ENCODE measurements around the gene ANXA4. TPM values are rescaled to one million over a fixed set of nuclear protein-coding genes. Genes with fewer than 3 reads are reported as not detected.
A peak's percentile ranks its signal among the peaks of the same experiment; 100 is the strongest.

Gene ANXA4
- total and polyA plus RNA-seq, 2 of the 13 experiments (the other 11 are each of a cell fraction or from before 2014, with no cell fraction given), result 155 to 168 TPM

DNA sequence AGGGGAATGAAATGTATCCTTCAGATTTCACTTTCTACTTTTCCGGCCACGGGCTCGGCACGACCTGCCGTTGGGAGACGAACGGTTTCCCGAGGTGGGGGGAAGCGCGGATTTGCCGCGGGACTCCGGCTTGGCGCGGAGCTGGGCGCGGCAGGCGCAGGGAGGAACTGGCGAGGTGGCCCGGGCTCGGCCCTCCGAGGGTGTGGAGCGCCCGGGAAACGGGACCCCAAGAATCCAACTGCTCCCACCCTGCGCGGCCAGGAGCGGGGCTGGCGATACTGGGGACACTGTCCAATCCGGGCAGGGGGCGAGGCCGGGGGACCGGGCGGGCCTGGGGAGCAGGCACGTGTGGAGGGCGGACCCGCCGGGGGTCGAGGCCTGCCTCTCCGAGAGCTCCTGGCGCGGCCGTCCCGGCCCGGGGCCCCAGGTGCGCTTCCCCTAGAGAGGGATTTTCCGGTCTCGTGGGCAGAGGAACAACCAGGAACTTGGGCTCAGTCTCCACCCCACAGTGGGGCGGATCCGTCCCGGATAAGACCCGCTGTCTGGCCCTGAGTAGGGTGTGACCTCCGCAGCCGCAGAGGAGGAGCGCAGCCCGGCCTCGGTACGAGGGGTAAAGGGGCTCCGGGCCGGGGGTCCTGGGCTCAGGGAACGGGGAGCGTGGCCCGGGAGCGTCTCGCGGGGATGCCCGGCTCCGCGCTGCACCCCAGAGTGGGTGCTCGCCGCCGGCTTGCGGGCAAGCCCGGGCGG lies at the start of gene ANXA4 (continued):
- peak; percentile 79 for TF ChIP-seq TFE3 (CRISPR knock-in tag; IDR thresholded peaks at IDR 0.05)
- TF ChIP-seq ZNF839 (CRISPR knock-in tag; IDR thresholded peaks at IDR 0.05; ENCODE audit: borderline replicate concordance), result no peak; the same call in 1 of the 2 replicates
- peak; percentile 73 for TF ChIP-seq KDM2A (CRISPR knock-in tag; IDR thresholded peaks at IDR 0.05; ENCODE audit: borderline replicate concordance, low read depth)
- peak; percentile 70 for TF ChIP-seq ZNF703 (CRISPR knock-in tag; IDR thresholded peaks at IDR 0.05; ENCODE audit: borderline replicate concordance)
- TF ChIP-seq ZC3H4 (CRISPR knock-in tag; IDR thresholded peaks at IDR 0.05; ENCODE audit: borderline replicate concordance), result 0 out of 2 replicates have a peak, but pooled peaks have one; percentile 35
- TF ChIP-seq, protein P1, sequence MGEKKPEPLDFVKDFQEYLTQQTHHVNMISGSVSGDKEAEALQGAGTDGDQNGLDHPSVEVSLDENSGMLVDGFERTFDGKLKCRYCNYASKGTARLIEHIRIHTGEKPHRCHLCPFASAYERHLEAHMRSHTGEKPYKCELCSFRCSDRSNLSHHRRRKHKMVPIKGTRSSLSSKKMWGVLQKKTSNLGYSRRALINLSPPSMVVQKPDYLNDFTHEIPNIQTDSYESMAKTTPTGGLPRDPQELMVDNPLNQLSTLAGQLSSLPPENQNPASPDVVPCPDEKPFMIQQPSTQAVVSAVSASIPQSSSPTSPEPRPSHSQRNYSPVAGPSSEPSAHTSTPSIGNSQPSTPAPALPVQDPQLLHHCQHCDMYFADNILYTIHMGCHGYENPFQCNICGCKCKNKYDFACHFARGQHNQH (CRISPR knock-in tag; IDR thresholded peaks at IDR 0.05), result no peak; the same call in 1 of the 2 replicates
- peak; percentile 74; the same call in 1 of the 2 replicates for TF ChIP-seq TSC22D2 (CRISPR knock-in tag; IDR thresholded peaks at IDR 0.05; ENCODE audit: borderline replicate concordance)
- peak; percentile 93 for TF ChIP-seq AGO2 (optimal IDR thresholded peaks at IDR 0.05; ENCODE audit: low read depth, low read length)
- TF ChIP-seq ZSCAN29 (CRISPR knock-in tag; conservative IDR thresholded peaks at IDR 0.05), result peak; percentile 85; the same call in 1 of the 2 replicates
- TF ChIP-seq PRMT3 (CRISPR knock-in tag; IDR thresholded peaks at IDR 0.05; ENCODE audit: borderline replicate concordance, low read depth), result no peak
- TF ChIP-seq HMGXB4 (CRISPR knock-in tag; IDR thresholded peaks at IDR 0.05; ENCODE audit: borderline replicate concordance in 1 of 2, low read depth in 1 of 2), result peak; percentile 81 to 97; a peak in 3 of 4 replicates
- no peak for TF ChIP-seq CC2D1A (CRISPR knock-in tag; IDR thresholded peaks at IDR 0.05)
- TF ChIP-seq ZNF296 (CRISPR knock-in tag; conservative IDR thresholded peaks at IDR 0.05), result peak; percentile 79
- TF ChIP-seq, protein P2, sequence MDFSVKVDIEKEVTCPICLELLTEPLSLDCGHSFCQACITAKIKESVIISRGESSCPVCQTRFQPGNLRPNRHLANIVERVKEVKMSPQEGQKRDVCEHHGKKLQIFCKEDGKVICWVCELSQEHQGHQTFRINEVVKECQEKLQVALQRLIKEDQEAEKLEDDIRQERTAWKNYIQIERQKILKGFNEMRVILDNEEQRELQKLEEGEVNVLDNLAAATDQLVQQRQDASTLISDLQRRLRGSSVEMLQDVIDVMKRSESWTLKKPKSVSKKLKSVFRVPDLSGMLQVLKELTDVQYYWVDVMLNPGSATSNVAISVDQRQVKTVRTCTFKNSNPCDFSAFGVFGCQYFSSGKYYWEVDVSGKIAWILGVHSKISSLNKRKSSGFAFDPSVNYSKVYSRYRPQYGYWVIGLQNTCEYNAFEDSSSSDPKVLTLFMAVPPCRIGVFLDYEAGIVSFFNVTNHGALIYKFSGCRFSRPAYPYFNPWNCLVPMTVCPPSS (IDR thresholded peaks at IDR 0.05), result no peak
- TF ChIP-seq, protein P3, sequence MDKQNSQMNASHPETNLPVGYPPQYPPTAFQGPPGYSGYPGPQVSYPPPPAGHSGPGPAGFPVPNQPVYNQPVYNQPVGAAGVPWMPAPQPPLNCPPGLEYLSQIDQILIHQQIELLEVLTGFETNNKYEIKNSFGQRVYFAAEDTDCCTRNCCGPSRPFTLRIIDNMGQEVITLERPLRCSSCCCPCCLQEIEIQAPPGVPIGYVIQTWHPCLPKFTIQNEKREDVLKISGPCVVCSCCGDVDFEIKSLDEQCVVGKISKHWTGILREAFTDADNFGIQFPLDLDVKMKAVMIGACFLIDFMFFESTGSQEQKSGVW (CRISPR knock-in tag; IDR thresholded peaks at IDR 0.05; ENCODE audit: borderline replicate concordance), result no peak
- peak; percentile 18; the same call in 1 of the 2 replicates for TF ChIP-seq KLF13 (CRISPR knock-in tag; IDR thresholded peaks at IDR 0.05)
- TF ChIP-seq, protein P4, sequence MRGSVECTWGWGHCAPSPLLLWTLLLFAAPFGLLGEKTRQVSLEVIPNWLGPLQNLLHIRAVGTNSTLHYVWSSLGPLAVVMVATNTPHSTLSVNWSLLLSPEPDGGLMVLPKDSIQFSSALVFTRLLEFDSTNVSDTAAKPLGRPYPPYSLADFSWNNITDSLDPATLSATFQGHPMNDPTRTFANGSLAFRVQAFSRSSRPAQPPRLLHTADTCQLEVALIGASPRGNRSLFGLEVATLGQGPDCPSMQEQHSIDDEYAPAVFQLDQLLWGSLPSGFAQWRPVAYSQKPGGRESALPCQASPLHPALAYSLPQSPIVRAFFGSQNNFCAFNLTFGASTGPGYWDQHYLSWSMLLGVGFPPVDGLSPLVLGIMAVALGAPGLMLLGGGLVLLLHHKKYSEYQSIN (CRISPR knock-in tag; IDR thresholded peaks at IDR 0.05; ENCODE audit: borderline replicate concordance), result no peak
- TF ChIP-seq ZFYVE20 (CRISPR knock-in tag; IDR thresholded peaks at IDR 0.05; ENCODE audit: borderline replicate concordance, low read depth), result no peak
- no peak for TF ChIP-seq THYN1 (CRISPR knock-in tag; IDR thresholded peaks at IDR 0.05; ENCODE audit: borderline replicate concordance, low read depth)

Measured in HepG2 (cell line).